Mucosa of rectum (tissue), 2 donors: ENCODE data around the gene C1orf174.

Source experiments
- H3K27ac ChIP-seq, 2 donors: one replicate each; pipeline ENCODE4 v1.7.0; 2013; ENCODE audit warnings: inconsistent platforms in 2 of 2, low read depth in 2 of 2, low read length in 2 of 2
- H3K27me3 ChIP-seq, 2 donors: one replicate each; pipeline ENCODE4 v1.7.0; 2013; ENCODE audit warnings: low read length in 2 of 2; ENCODE audit not compliant: control insufficient read depth in 2 of 2, insufficient read depth in 2 of 2
- H3K36me3 ChIP-seq, 2 donors: one replicate each; pipeline ENCODE4 v1.7.0; 2013; ENCODE audit warnings: low read length in 2 of 2; ENCODE audit not compliant: control insufficient read depth in 2 of 2, insufficient read depth in 2 of 2
- H3K4me1 ChIP-seq, 2 donors: one replicate each; pipeline ENCODE4 v1.7.0; 2013; ENCODE audit warnings: low read length in 2 of 2, mild to moderate bottlenecking in 1 of 2; ENCODE audit not compliant: control insufficient read depth in 2 of 2, insufficient read depth in 2 of 2
- H3K4me3 ChIP-seq, 2 donors: one replicate each; pipeline ENCODE4 v1.7.0; 2013; ENCODE audit warnings: low read length in 2 of 2
- H3K9ac ChIP-seq, 2 donors: one replicate each; pipeline ENCODE4 v1.7.0; 2013; ENCODE audit warnings: low read length in 2 of 2, low read depth in 1 of 2, mild to moderate bottlenecking in 1 of 2
- H3K9me3 ChIP-seq, 2 donors: one replicate each; pipeline ENCODE4 v1.7.0; 2013; ENCODE audit warnings: low read length in 2 of 2; ENCODE audit not compliant: control insufficient read depth in 2 of 2
- donor health status: healthy.
- donor health status: Normal muscosa, but diverticular disease.

The C1orf174 gene

DNA sequence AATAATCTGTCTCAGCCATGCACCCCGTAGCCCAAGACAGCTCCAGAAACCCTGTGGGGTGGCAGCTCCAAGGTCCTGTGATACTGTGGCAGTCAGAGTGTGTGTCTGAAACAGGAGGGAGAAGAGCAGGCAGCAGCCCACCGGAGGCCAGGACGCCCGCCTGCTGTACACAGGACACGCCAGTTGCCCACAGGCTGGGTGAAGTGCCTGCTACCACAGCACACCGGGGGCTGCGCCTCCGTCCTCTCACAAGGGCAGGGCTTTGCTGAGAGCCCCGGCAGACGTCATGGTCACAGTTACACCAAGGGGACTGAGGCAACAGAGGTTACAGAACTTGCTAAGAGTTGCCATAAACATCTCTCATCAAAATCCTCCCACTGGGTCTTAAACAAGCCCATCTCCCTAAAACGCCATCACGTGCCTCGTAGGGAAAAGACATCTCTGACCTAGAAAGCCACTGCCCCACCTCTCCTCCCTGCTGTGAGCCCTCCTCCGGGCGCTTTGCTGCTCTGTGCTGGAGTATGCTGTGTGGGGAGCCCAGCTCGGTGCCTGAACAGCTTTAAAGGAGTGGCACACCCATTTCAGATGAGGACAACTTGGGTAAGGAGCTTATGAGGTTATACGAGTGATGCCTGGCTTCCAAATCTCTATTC lies 5.3 kb downstream of the C1orf174 start:
- Histone ChIP-seq H3K4me1 (peaks cover 4 to 5% of the 10 kb centered on the region in 2 donors), H3K9me3 (no peaks in the 10 kb centered on the region), H3K9ac (no peak overlapping the region), H3K4me3 (no peak overlapping the region), H3K27me3 (no peaks in the 10 kb centered on the region), H3K36me3 (peaks cover 5 to 21% of the 10 kb centered on the region in 2 donors), H3K27ac (no peak overlapping the region)

DNA sequence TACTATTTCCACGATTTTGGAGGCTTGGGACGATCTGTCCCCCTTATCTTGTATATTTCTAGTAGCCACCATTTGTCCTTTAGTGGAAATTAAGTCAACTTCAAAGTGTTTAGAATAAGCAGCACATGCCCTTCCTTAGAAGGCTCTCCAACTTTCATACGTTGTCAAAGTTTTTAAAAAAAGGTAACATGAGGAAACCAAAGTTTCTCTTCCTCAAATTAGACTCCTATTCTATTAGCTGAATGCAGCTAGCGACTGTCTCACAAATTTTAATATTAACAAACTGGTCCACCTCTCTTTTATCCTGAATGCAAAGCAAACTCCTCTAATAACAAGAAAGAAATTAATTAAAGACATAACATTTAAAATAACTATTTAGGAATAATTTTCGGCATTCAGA lies 6.9 kb downstream of the C1orf174 start:
- no peak overlapping the region for H3K9ac ChIP-seq
- no peaks in the 10 kb centered on the region for H3K27me3 ChIP-seq
- peaks cover 5 to 24% of the 10 kb centered on the region in 2 donors for H3K36me3 ChIP-seq
- H3K27ac ChIP-seq, result no peak overlapping the region
- no peak overlapping the region for H3K4me3 ChIP-seq
- H3K4me1 ChIP-seq, result no peaks in the 10 kb centered on the region
- H3K9me3 ChIP-seq, result no peaks in the 10 kb centered on the region

DNA sequence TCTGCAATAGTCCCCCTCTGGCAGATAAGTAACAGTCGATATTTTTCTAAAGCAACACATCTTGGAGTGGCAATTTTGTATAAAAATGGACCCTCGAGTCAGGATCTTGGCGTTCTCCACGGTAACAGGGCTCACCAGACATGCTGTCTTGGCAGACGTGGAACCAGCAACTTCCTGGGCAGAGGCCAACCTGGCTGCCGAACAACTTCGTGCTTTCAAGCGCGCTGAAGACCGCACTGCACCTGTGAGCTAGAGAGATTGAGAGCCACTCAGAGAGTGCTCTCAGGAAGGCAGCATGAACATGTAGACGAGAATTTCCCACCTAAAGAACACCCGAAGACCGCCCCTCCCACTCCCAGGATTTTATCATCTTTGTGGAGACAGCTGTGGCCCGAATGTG lies 7.3 kb downstream of the C1orf174 start:
- Histone ChIP-seq H3K4me3 (no peak overlapping the region), H3K9ac (no peak overlapping the region), H3K27me3 (no peaks in the 10 kb centered on the region), H3K27ac (no peak overlapping the region), H3K4me1 (no peaks in the 10 kb centered on the region), H3K9me3 (no peaks in the 10 kb centered on the region), H3K36me3 (peaks cover 5 to 27% of the 10 kb centered on the region in 2 donors)

DNA sequence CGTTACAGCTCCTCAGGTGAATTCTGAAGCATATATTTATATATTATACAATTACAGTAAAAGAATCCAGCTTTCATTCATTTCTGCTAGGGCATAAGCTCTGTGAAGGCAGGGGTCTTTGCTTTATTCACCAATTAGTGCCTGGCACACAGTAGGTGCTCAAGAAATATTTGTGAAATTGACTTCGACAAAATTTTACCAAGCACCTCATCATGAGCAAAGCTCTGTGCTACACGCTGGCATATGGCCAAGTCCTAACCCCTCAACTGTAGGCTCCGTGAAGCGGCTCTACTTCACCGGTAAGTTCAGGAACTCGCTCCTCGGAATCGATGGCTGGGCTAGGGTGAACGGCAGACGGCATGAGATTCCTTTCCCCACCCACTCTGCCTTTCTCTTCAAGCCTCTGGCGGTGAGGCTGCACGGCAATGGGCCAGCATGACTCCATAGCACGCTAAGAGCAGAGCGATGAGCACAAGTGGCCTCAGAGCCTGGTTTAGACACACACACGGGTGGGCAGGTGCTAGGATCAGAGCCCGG lies 8.7 kb downstream of the C1orf174 start:
- H3K27ac ChIP-seq, result no peak overlapping the region
- H3K27me3 ChIP-seq, result no peaks in the 10 kb centered on the region
- peaks cover 10 to 33% of the 10 kb centered on the region in 2 donors for H3K36me3 ChIP-seq

DNA sequence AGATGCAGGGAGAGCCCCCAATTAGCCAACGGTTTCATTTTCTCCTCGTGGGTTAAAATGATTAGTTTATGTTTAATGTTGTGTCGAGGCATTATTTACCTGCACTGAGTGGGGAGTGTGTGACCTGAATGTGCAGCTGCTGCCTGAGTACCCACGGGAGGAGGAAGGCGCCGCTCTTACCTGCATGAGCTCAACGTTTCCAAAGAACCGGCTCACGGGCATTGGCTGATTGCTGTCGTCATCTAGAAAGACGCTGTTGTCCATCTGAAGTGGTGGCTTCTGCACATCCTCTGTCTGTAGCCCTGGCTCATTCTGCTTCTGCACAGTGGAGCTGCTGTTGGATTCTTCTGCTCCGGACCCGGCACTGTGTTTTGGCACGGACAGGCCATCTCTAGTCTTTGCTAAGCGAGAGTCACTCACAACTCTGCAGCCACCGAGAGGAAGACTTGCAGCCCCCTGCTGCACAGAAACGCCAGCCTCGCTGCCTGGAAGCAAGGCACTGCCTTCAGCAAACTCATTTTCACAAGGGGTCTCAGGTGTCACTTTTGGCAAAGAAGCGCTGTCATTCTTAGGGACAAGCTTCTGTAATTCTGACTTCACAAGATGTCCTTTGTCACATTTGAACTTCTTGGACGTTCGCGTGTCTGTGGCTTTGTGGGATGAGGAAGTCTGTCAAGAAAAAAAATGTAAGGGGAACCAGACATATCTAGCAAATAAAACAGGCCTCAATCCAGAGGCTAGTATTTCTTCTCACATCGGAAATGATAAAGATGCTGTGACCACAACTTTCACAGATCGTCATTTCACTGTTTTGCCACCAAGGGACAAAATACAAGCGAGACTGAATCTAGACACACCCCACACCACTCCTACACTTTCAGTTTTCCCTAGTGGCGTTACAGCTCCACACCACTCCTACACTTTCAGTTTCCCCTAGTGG lies 9.4 kb downstream of the C1orf174 start:
- no peaks in the 10 kb centered on the region for H3K9me3 ChIP-seq
- peak overlapping the region in 1 of 2 donors; percentile 44 for H3K27ac ChIP-seq
- H3K9ac ChIP-seq, result no peak overlapping the region
- H3K4me3 ChIP-seq, result no peak overlapping the region
- no peaks in the 10 kb centered on the region for H3K27me3 ChIP-seq
- no peaks in the 10 kb centered on the region for H3K4me1 ChIP-seq
- H3K36me3 ChIP-seq, result peaks cover 15 to 41% of the 10 kb centered on the region in 2 donors

More for the DNA sequence above, 8.7 kb downstream of the C1orf174 start:
- Histone ChIP-seq H3K9me3 (no peaks in the 10 kb centered on the region), H3K9ac (no peak overlapping the region), H3K4me1 (no peaks in the 10 kb centered on the region), H3K4me3 (no peak overlapping the region)

DNA sequence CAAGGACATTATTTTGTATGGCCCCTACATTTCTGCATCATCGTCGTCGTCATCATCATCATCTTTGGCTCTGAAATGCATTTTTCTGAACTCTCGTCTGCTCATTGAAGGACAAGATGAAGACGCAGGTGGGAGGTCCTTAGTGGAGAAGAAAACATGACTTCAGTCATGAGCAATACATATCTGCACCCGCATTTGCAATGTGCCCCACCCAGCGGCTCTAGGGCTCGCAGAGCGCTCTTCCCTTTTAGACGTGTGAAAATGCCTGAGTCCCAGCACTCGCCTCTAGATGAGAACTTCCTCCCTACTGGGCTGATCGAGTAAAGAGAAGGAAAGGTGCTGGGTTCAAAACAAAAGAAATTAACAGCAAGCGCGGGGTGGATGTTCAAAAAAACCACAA lies 10.1 kb downstream of the C1orf174 start:
- H3K36me3 ChIP-seq, result peaks cover 16 to 38% of the 10 kb centered on the region in 2 donors
- no peaks in the 10 kb centered on the region for H3K9me3 ChIP-seq
- no peak overlapping the region for H3K9ac ChIP-seq
- H3K27me3 ChIP-seq, result no peaks in the 10 kb centered on the region
- H3K4me1 ChIP-seq, result no peaks in the 10 kb centered on the region
- H3K27ac ChIP-seq, result no peak overlapping the region
- no peak overlapping the region for H3K4me3 ChIP-seq

DNA sequence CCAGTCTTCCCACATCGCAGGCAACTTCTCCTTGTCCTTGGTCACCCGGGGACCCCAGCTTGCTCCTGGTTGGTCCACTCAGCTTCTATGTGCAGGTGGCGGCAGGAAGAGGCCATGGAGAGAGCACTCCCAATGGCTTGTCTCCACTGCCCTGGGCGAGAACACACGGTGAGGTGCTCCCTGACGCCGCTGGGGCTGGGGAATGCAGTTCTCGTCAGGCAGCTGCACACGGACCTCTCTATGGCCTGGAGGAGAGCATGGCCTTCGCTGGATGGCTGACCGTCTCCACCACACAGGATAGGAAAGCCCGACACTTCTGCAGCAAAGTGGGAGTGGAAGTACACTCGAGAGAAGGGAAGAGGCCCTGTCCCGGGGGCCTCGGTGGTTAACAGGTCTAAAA lies 11.8 kb downstream of the C1orf174 start:
- Histone ChIP-seq H3K9ac (no peak overlapping the region), H3K36me3 (peaks cover 26 to 46% of the 10 kb centered on the region in 2 donors), H3K4me3 (no peak overlapping the region), H3K27me3 (no peaks in the 10 kb centered on the region), H3K9me3 (no peaks in the 10 kb centered on the region), H3K4me1 (no peaks in the 10 kb centered on the region), H3K27ac (no peak overlapping the region)

DNA sequence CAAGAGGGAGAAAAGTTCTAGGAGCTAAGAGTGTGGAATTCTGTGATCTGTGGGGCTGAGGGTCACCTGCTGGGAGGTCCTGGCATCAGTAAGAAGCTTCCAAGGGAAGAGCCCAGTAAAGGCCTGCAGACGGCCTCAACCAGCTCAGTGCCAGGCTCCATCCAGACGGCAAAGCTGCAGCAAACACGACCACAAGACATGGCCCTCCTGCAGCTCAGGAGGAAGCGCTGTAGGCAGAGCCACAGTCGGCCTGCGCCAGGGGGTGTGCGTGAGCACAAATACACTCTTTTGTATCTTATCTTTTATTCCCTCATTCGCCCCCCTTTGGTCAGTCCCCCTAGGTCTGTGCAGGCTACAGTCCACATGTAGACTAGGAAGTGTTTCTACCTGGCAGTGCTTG lies 13.4 kb downstream of the C1orf174 start:
- Histone ChIP-seq H3K4me3 (no peak overlapping the region), H3K27ac (no peak overlapping the region), H3K36me3 (peaks cover 26 to 46% of the 10 kb centered on the region in 2 donors), H3K9me3 (no peaks in the 10 kb centered on the region), H3K9ac (no peak overlapping the region), H3K4me1 (no peaks in the 10 kb centered on the region), H3K27me3 (no peaks in the 10 kb centered on the region)

DNA sequence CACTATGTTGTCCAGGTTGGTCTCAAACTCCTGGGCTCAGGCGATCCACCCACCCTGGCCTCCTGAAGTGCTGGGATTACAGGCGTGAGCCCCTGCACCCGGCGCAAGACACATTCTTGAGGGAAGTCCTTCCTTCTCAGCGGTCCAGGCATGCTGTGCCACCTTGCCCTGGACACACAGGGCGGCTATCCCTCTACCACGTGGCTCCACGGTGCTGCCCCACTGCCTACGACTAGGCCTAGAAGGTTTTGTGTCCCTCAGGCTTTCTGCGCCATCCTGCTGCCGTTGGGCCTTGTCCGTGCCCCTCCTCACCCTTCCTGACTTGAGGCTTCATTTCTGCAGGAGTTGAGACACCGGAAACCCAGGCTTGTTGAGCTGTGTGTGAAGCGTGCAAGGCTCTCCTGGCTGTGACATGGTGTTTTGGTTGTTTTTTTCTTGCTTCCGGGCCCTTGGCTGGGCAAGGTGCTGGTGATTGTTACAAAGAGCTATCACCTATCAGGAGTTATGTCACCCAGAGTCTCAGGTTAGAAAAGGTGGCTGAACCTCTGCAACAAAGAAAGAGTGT lies 13.9 kb downstream of the C1orf174 start:
- H3K27me3 ChIP-seq, result no peaks in the 10 kb centered on the region

DNA sequence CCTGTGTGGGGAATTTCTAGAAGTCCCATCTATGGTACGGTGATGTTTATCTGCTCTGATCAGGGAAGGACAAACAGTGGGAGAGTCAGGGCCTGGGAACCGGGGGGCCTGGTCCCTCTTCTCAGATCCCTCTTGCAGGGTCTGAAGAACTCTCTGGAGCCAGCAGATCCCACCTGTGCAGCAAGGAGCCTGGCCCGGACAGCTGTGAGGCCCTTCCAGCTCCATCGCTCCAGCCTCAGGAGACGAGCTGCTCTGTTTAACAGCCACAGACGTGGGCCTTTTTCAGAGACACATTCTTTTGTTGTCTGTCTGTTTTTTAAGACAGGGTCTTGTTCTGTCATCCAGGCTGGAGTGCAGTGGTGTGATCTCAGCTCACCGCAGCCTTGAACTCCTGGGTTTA lies 14.5 kb downstream of the C1orf174 start:
- Histone ChIP-seq H3K9ac (no peak overlapping the region), H3K4me3 (no peak overlapping the region), H3K4me1 (no peaks in the 10 kb centered on the region), H3K36me3 (peaks cover 24 to 40% of the 10 kb centered on the region in 2 donors), H3K27me3 (no peaks in the 10 kb centered on the region), H3K9me3 (no peaks in the 10 kb centered on the region), H3K27ac (no peak overlapping the region)

More for the DNA sequence above, 13.9 kb downstream of the C1orf174 start:
- H3K27ac ChIP-seq, result no peak overlapping the region
- H3K4me3 ChIP-seq, result no peak overlapping the region
- H3K4me1 ChIP-seq, result no peaks in the 10 kb centered on the region
- H3K36me3 ChIP-seq, result peaks cover 26 to 42% of the 10 kb centered on the region in 2 donors
- H3K9ac ChIP-seq, result no peak overlapping the region
- no peaks in the 10 kb centered on the region for H3K9me3 ChIP-seq
